PFSK-1 (cell line): Measurements from ENCODE around the gene MRTFA.

Source experiments
- FOXP2 ChIP-seq: optimal IDR thresholded peaks from 2 replicates; pipeline ENCODE3; 2011; ENCODE audit warnings: borderline replicate concordance, control low read depth, inconsistent platforms; ENCODE audit not compliant: insufficient read depth; ENCODE audit errors: extremely low read length, extremely low read depth
- POLR2AphosphoS5 ChIP-seq: IDR thresholded peaks from 2 replicates; pipeline ENCODE4 v1.6.1; 2012; ENCODE audit warnings: low read depth, mild to moderate bottlenecking, control low read depth, low read length, moderate library complexity
- SIN3A ChIP-seq: IDR thresholded peaks from 2 replicates; pipeline ENCODE4 v1.6.1; 2012; ENCODE audit warnings: mild to moderate bottlenecking, low read length, moderate library complexity, borderline replicate concordance; ENCODE audit not compliant: insufficient read depth
- TAF1 ChIP-seq: IDR thresholded peaks from 2 replicates; pipeline ENCODE4 v1.6.1; 2012; ENCODE audit warnings: low read length, control low read depth, borderline replicate concordance; ENCODE audit not compliant: insufficient read depth
- TF ChIP-seq, protein P1 (sequence below), 2 experiments: IDR thresholded peaks; 2 replicates each; pipeline versions ENCODE4 v1.6.1 to v1.8.0; 2011 to 2012; ENCODE audit warnings: low read depth in 2 of 2, low read length in 2 of 2, control low read depth in 1 of 2, inconsistent platforms in 1 of 2, mild to moderate bottlenecking in 1 of 2, moderate library complexity in 1 of 2; ENCODE audit not compliant: insufficient read depth in 1 of 2

The MRTFA gene

DNA sequence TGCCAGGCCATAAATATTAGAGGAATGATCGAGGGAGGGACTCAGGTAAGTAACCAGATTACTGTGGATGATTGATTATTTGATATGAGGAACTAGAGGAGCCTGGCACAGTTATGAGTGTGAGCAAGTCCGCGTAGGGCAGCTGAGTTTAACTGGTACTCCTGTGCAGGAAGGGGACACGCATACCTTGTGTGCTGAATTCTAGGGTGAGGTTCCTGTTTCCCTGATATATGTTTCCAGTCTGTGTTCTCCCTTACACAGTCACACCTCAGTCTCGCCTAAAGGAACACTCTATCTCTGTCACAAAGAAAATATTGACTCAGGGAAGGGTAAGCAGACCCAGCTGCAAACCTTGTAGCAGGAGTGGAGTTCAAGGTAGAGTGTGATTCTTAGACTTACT is 248.8 kb downstream of the MRTFA start:
- TF ChIP-seq POLR2AphosphoS5 (no peak), FOXP2 (no peak), TAF1 (no peak), SIN3A (no peak)
- TF ChIP-seq, protein P1, sequence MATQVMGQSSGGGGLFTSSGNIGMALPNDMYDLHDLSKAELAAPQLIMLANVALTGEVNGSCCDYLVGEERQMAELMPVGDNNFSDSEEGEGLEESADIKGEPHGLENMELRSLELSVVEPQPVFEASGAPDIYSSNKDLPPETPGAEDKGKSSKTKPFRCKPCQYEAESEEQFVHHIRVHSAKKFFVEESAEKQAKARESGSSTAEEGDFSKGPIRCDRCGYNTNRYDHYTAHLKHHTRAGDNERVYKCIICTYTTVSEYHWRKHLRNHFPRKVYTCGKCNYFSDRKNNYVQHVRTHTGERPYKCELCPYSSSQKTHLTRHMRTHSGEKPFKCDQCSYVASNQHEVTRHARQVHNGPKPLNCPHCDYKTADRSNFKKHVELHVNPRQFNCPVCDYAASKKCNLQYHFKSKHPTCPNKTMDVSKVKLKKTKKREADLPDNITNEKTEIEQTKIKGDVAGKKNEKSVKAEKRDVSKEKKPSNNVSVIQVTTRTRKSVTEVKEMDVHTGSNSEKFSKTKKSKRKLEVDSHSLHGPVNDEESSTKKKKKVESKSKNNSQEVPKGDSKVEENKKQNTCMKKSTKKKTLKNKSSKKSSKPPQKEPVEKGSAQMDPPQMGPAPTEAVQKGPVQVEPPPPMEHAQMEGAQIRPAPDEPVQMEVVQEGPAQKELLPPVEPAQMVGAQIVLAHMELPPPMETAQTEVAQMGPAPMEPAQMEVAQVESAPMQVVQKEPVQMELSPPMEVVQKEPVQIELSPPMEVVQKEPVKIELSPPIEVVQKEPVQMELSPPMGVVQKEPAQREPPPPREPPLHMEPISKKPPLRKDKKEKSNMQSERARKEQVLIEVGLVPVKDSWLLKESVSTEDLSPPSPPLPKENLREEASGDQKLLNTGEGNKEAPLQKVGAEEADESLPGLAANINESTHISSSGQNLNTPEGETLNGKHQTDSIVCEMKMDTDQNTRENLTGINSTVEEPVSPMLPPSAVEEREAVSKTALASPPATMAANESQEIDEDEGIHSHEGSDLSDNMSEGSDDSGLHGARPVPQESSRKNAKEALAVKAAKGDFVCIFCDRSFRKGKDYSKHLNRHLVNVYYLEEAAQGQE (IDR thresholded peaks at IDR 0.05; ENCODE audit: insufficient read depth in 1 of 2, low read depth in 2 of 2, low read length in 2 of 2) = no peak

DNA sequence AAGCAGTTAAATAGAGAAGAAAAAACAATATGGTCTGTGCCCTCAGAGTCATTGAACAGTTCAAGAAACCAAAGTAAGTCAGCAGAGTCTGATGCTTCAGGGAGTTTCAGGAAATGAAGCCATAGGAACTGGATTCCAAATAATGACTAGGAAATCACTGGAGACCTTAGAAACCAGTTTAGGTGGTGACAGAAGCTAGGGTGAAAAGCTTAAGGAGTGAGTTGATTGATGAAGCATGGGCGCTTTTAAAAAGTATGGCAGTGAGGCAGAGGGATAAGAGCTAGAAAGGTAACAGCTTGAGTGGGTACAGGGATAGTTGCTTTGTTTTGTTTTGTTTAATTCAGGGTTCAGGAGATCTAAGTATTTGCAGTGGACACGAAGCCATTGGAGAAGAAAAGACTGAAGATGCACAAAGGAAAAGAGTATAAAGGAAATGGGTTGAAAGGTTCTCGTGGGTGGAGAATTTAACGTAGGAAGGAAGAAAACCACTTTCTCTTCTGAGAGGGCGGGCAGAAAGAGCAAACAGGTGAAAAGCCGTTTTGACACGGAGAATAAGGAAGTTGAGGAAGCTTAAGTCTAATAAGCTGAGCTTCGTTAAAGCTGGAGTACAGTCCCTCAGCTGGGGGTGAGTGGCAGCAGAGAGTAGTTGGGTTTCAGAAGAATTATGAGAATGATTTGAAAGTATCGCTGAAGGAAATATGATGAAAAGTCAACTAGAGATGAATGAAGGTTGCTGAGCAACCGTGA is 251.3 kb downstream of the MRTFA start:
- TF ChIP-seq TAF1 (no peak), FOXP2 (no peak), SIN3A (no peak), POLR2AphosphoS5 (no peak)
- TF ChIP-seq, protein P1 (IDR thresholded peaks at IDR 0.05; ENCODE audit: insufficient read depth in 1 of 2, low read depth in 2 of 2, low read length in 2 of 2) = no peak

DNA sequence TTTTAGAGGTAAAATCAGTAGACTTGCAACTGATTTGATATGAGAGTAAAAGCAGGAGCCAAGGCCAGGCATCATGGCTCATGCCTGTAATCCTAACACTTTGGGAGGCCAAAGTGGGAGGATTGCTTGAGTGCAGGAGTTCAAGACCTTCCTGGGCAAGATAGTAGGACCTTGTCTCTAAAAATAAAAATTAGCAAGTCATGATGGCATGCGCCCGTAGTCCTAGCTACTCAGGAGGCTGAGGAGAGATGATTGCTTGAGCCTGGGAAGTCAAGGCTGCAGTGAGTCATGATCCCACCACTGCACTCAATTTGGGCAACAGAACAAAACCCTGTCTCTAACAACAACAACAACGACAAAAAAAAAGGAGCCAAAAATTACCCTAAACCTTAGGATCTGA is 252.6 kb downstream of the MRTFA start:
- TF ChIP-seq TAF1 = no peak

DNA sequence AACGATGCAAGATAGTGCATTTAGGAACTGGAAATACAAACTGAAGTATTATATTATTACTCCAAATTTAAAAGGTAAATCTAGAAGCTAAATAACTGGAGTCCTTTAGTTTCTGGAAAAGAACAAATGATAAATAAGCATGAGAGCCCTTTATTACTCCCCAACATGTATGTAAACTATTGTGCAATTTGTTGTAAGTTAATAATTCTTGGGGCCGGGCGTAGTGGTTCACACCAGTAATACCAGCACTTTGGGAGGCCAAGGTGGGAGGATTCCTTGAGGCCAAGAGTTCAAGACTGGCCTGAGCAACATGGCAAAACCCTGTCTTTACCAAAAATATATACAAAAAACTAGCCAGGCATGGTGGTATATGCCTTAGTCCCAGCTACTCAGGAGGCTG is 255.1 kb downstream of the MRTFA start:
- TF ChIP-seq SIN3A = no peak
- no peak for TF ChIP-seq FOXP2
- no peak for TF ChIP-seq TAF1
- TF ChIP-seq, protein P1 (IDR thresholded peaks at IDR 0.05; ENCODE audit: insufficient read depth in 1 of 2, low read depth in 2 of 2, low read length in 2 of 2) = no peak
- TF ChIP-seq POLR2AphosphoS5 = no peak

DNA sequence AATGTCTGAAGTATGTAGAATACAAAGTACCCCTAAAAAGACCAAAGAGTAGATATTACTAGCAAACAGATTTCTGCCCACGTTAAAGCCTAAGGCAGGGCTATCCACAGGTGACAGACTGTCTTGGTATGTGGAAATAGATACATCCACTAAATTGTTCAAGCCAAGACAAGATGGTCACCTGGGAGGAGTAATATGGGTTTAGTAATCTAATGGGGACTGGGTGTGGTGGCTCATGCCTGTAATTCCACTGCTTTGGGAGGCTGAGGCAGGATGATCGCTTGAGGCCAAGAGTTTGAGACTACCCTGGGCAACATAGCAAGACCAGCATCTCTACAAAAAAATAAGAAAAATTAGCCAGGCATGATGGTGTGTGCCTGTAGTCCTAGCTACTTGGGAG is 258.6 kb downstream of the MRTFA start:
- TF ChIP-seq FOXP2 (no peak), TAF1 (no peak)

DNA sequence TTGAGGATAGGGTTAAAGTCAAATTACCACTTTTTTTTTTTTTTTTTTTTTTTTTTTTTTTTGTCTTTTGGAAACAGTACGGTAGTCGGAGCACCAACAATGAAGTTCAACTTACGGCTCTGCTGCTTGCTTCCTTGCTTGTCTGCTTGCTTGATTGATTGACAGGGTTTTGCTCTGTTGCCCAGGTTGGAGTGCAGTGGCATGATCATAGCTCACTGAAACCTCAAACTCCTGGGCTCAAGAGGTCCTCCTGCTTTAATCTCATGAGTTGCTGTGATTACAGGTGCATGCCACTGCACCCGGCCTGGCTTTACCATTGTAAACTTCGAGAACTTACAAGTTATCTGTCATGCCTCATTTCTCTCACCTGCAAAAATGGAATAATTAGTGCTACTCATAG is 260.4 kb downstream of the MRTFA start:
- TF ChIP-seq TAF1 = no peak
- TF ChIP-seq FOXP2 = no peak
- TF ChIP-seq SIN3A = no peak
- no peak for TF ChIP-seq POLR2AphosphoS5
- TF ChIP-seq, protein P1 (IDR thresholded peaks at IDR 0.05; ENCODE audit: insufficient read depth in 1 of 2, low read depth in 2 of 2, low read length in 2 of 2) = no peak
